KMS-11 (cell line): ENCODE measurements around the gene HS2ST1.

ENCODE experiments used
- H2AFZ ChIP-seq: fragments of 200-600 bp; sonication (generic); 2 replicates; pipeline ENCODE4 v1.6.1; 2016; ENCODE audit warnings: antibody characterized with exemption, mixed run types, low read depth
- H3K27ac ChIP-seq: fragments of 200-600 bp; sonication (generic); 2 replicates; pipeline ENCODE4 v1.6.1; 2016; ENCODE audit warnings: mild to moderate bottlenecking, mixed run types
- H3K27me3 ChIP-seq: fragments of 200-600 bp; sonication (generic); 2 replicates; pipeline ENCODE4 v1.6.1; 2017; ENCODE audit warnings: mild to moderate bottlenecking, low read depth, mixed run types, moderate library complexity; ENCODE audit not compliant: insufficient read depth
- H3K36me3 ChIP-seq: fragments of 200-600 bp; sonication (generic); 2 replicates; pipeline ENCODE4 v1.6.1; 2017; ENCODE audit warnings: mild to moderate bottlenecking, mixed run types; ENCODE audit not compliant: insufficient read depth
- H3K4me1 ChIP-seq: fragments of 200-600 bp; sonication (generic); 2 replicates; pipeline ENCODE4 v1.6.1; 2016; ENCODE audit warnings: mild to moderate bottlenecking, low read depth, mixed run types; ENCODE audit not compliant: poor library complexity, severe bottlenecking
- H3K4me2 ChIP-seq: fragments of 200-600 bp; sonication (generic); 2 replicates; pipeline ENCODE4 v1.7.0; 2016; ENCODE audit warnings: mild to moderate bottlenecking, mixed run types
- H3K4me3 ChIP-seq: fragments of 200-600 bp; sonication (generic); IDR thresholded peaks from 2 replicates; pipeline ENCODE4 v1.6.1; 2017; ENCODE audit warnings: low read depth, low read length, mixed read lengths; ENCODE audit not compliant: insufficient read depth
- H3K79me2 ChIP-seq: fragments of 200-600 bp; sonication (generic); 2 replicates; pipeline ENCODE4 v1.6.1; 2016; ENCODE audit warnings: low read depth, mixed run types; ENCODE audit not compliant: insufficient read depth
- H3K9ac ChIP-seq: fragments of 200-600 bp; sonication (generic); 2 replicates; pipeline ENCODE4 v1.6.1; 2016; ENCODE audit warnings: mild to moderate bottlenecking, mixed run types
- H4K20me1 ChIP-seq: fragments of 200-600 bp; sonication (generic); 2 replicates; pipeline ENCODE4 v1.6.1; 2016; ENCODE audit warnings: mild to moderate bottlenecking, mixed run types; ENCODE audit not compliant: insufficient read depth
- CTCF ChIP-seq: fragments of 200-600 bp; sonication (generic); conservative IDR thresholded peaks from 2 replicates; pipeline ENCODE4 v1.6.1; 2017; ENCODE audit warnings: low read depth, mild to moderate bottlenecking, antibody characterized with exemption, low read length, moderate library complexity, mixed read lengths

The HS2ST1 gene

DNA sequence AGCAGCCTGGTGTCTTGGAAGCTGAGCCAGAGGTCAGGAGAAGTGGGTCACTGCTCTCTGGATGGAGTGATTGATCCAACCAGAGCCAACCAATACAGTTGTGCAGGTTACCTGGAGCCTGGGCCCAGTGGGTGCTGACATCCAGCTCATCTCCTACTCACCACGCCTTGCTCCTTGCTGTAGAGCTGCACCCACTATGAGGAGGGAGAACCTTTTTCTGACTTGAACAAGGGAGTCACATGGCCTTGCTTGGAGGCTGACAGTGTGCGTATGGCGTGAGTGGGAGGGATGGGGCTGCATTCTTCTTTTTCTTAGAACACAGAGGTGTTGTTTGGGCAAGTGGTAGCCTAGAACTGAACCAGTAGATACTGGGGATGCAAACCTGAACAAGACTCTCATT, 213.1 kb downstream of the HS2ST1 start:
- Histone ChIP-seq H4K20me1 (no peaks in the 10 kb centered on the region), H3K4me2 (no peak overlapping the region), H3K27ac (no peak overlapping the region), H3K9ac (no peak overlapping the region), H3K4me1 (no peaks in the 10 kb centered on the region), H3K79me2 (no peaks in the 10 kb centered on the region), H3K27me3 (no peaks in the 10 kb centered on the region), H3K4me3 (no peak overlapping the region), H3K36me3 (no peaks in the 10 kb centered on the region), H2AFZ (no peak overlapping the region)
- no peak for TF ChIP-seq CTCF

GRCh38 chr1:87129038-87129437, 214.6 kb downstream of the HS2ST1 start:
- H2AFZ ChIP-seq: no peak overlapping the region
- H3K4me2 ChIP-seq: no peak overlapping the region
- no peaks in the 10 kb centered on the region for H3K36me3 ChIP-seq
- H3K4me3 ChIP-seq: no peak overlapping the region
- H3K9ac ChIP-seq: no peak overlapping the region
- no peaks in the 10 kb centered on the region for H3K4me1 ChIP-seq
- no peaks in the 10 kb centered on the region for H4K20me1 ChIP-seq
- H3K79me2 ChIP-seq: no peaks in the 10 kb centered on the region
- no peak overlapping the region for H3K27ac ChIP-seq
- TF ChIP-seq CTCF: no peak
- no peaks in the 10 kb centered on the region for H3K27me3 ChIP-seq

- no peaks in the 10 kb centered on the region for H4K20me1 ChIP-seq
- no peaks in the 10 kb centered on the region for H3K36me3 ChIP-seq
- H3K79me2 ChIP-seq: no peaks in the 10 kb centered on the region
- no peaks in the 10 kb centered on the region for H3K4me1 ChIP-seq
- no peak overlapping the region for H3K4me2 ChIP-seq
- H3K9ac ChIP-seq: no peak overlapping the region
- H2AFZ ChIP-seq: no peak overlapping the region
- TF ChIP-seq CTCF: no peak
- no peak overlapping the region for H3K4me3 ChIP-seq
- H3K27me3 ChIP-seq: no peaks in the 10 kb centered on the region
- H3K27ac ChIP-seq: no peak overlapping the region
Measured at GRCh38 chr1:87129606-87130005, 215.2 kb downstream of the HS2ST1 start.

GRCh38 chr1:87130438-87130837, 216.0 kb downstream of the HS2ST1 start:
- no peaks in the 10 kb centered on the region for H3K79me2 ChIP-seq
- no peaks in the 10 kb centered on the region for H3K36me3 ChIP-seq
- no peak overlapping the region for H3K27ac ChIP-seq
- no peaks in the 10 kb centered on the region for H3K4me1 ChIP-seq
- H3K27me3 ChIP-seq: no peaks in the 10 kb centered on the region
- H2AFZ ChIP-seq: no peak overlapping the region
- H3K4me2 ChIP-seq: no peak overlapping the region
- no peaks in the 10 kb centered on the region for H4K20me1 ChIP-seq
- no peak for TF ChIP-seq CTCF
- no peak overlapping the region for H3K9ac ChIP-seq
- H3K4me3 ChIP-seq: no peak overlapping the region
